Measurements from ENCODE around the gene RTL5. TPM values are rescaled to one million over a fixed set of nuclear protein-coding genes. Genes with fewer than 3 reads are reported as not detected.
A peak's percentile ranks its signal among the peaks of the same experiment; 100 is the strongest.

RTL5 gene
- total RNA-seq, 1 donor from 2014 or later, result 2.5 TPM

DNA sequence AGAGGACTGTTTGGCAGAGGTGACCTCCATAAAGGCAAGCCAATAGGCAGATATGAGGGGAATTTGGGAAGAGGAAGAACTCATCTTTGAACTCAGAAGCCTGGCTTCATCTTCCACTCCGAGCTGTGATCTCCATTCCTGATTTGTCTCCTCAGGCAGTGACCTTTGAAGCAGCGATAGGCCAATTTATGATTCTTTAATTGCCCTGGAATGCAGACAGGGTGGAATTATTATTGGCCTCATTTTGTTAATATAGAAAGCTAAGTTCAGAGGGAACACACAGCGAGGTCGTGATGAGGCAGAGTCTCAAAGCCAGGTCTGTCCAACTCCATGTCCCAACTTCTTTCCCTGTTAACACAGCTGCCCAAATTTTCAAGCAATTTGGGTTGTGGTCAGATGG lies 16.9 kb downstream of the RTL5 start:
- intact Hi-C loops (cut with micrococcal nuclease), result no loop called here
- DNase-seq (no peak), ATAC-seq (no peak)

DNA sequence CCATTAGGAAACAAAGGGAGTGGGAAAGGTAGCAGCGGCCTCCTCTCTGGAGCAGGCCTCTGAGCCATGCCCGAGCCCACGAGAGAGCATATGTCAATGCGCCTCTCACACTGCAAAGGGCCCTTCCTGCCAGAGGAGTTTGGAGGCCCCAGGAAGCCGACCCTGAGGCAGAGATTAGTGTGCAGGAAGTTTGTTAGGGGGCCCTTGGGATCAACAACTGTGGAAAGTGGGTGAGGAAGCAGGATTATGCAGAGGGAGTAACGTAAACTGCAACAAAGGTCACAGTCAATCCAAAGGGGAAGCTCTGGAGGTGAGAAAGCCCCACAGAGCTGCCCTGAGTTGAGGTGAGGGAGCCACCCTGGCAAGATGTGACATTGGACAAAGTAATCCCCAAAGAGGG lies 17.4 kb downstream of the RTL5 start:
- intact Hi-C loops (cut with micrococcal nuclease), result no loop called here
- ATAC-seq (no peak), DNase-seq (no peak)

DNA sequence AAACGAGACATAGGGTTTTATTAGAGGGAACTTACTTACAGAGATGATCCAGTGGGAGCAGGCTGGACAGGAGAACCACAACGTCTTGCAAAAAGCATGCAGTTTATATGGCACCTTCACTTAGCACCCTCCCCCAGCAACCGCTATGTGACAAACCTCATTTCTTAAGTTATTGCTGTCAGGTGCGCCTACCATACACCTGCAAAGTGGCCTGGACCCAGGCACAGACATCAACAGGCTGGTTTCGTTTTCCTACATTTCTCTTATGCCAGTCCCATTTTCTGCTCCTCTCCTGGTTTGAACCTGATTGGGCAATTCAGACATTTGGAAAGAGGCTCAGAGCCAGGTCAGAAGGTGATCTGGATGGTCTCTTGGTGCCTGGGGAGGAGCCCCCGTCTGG lies 18.3 kb downstream of the RTL5 start:
- ATAC-seq, result no peak
- intact Hi-C loops (cut with micrococcal nuclease), result no loop called here
- DNase-seq, result no peak

DNA sequence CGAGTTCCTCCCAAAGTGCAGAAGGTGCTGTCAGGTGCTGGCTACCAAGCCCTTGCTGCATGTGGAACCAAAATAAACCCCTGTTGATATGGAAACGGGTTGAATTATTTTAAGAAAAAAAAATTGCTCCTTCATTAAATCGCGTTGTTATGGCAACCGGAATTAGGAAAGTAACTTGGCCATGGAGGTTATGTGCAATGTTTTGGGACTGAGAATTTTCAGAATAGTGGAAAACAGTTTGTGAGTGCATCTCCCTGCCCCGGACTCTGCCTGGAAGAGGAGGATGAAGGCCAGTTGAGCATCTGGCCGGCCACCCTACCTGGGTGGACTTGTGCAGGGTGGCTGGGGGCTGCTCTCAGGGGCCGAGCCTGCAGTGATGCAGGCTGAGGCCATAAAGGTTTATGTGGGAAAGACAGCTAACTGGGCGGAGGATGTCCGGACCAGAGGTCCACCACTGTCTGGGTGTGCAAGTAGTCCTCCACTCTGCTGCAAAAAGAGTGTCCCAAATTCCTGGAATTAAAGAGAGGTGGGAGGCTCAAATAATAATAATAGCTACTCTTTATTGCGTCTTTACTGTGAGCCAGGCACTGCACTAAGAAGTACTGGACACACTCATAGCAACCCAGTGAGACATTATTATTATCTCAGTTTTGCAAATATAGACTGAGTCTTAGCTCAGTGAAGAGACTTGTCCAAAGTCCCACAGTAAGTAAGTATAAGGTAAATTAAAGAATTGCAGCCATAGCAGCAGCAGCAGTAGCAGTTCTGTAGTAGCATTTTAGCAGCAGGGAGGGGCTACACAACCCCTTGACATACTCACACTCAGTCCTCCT lies 20.6 kb downstream of the RTL5 start:
- no peak for ATAC-seq
- no peak for DNase-seq
- intact Hi-C loops (cut with micrococcal nuclease), result no loop called here

DNA sequence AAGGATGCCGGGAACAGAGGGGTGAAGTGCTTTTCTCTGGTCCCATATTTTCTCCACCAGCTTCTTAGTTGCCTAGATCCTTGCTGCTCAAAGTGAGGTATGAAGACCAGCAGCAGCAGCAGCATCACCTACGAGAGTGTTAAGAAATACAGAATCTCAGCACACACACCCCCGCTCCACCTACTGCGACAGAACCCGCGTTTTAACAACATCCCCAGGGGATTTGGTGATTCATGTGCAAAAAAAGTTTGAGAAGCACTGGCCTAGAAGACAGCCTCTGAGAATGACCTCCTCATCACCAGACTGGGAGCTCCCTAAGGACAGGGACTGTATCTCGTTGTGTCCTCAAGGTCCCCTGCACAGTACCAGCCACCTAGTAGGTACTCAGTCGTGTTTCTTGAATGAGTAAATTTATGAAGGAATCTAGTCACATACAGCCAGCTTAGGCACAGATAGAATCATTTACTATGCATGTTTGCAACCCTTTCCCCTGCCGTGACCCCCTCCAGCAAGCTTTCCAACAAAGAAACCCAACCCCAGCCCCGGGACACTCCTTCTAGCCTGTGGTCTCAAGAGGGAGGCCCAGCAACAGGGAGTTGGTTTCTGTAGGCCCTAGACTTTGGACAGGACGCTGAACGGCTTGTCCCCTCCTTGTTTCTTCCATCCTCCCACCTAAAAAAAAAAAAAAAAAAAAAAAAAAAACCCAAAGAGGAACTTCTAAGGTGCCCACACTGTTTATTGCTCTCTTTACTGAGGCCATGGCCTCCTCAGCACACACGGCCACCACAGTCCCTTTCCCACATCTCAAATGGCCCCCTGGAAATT lies 21.5 kb downstream of the RTL5 start:
- intact Hi-C loops (cut with micrococcal nuclease), result no loop called here
- DNase-seq (no peak), ATAC-seq (no peak)

DNA sequence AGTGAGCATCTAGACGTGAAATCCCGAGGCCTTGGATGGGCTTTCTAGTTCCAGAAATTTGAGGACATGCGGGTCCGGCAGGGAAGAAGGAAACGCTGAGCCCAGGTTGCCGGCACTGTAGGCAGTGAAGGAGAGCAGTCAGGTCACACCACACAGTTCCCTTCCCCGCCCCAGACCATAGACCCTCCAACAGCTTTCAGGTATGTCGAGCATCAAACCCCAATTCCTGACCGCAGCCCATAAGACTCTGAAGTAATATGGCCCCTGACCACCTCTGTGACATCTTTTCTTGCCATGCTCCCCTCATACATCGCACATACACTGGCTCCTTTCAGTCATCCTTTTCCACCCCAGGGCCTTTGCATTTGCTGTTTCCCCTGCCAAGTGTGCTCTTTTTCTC lies 23.0 kb downstream of the RTL5 start:
- intact Hi-C loops (cut with micrococcal nuclease), result no loop called here
- no peak for ATAC-seq

DNA sequence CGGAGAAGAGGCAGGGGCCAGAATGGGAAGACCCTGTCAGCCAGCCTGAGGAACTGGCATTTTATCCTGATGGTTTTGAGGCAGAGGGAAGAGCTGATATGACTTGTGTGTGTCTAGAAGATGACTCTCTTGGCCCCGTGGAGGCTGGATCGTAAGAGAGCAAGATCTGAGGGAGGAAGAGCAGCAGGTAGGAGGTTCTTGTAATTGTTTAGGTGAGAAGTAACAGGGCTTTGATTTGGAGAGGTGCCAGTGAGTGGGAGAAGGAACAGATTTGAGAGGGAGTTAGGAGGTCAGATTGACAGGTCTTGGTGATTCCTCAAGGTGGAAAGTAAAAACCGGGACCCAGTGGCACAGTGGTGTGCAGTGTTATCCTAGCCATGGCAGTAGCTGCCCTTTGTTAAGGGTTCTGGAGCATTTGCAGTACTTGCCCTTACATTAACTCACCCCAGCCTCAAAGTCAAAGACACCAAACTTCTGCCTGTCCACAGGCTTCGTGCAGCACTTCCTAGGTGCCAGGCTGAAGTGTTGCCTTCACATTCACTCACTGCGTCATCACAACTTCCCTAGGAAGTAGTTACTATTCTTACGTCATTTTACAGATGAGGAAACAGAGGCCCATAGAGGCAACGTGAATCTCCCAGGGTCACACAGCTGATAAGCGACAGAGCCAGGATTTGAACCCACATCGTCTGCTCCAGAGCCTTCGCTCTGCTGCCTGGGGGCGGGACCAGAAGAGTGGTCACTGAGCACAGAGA lies 23.7 kb downstream of the RTL5 start:
- intact Hi-C loops (cut with micrococcal nuclease), result no loop called here
- DNase-seq (no peak), ATAC-seq (no peak)

More for the DNA sequence above, 23.0 kb downstream of the RTL5 start:
- DNase-seq, result no peak

DNA sequence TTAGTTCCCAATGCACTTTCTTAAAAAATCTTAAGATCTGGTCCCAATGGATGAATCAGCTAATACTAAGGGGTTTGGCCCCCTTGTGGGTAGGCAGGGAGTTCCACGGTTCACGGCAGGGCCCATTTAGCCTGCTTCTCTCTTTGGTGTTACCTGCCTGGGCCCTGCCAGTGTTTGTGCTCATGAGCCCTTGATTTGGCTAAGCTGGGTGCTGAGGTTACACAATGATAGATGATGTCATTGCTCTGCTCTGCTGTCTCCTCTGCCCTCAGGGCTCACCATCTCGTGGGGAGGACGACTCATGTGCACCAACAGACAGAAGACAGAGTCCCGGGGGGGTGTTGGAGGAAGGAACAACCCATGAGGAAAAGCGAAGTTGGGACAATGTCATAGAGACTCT lies 24.4 kb downstream of the RTL5 start:
- DNase-seq (no peak), ATAC-seq (no peak)
- intact Hi-C loops (cut with micrococcal nuclease), result no loop called here

DNA sequence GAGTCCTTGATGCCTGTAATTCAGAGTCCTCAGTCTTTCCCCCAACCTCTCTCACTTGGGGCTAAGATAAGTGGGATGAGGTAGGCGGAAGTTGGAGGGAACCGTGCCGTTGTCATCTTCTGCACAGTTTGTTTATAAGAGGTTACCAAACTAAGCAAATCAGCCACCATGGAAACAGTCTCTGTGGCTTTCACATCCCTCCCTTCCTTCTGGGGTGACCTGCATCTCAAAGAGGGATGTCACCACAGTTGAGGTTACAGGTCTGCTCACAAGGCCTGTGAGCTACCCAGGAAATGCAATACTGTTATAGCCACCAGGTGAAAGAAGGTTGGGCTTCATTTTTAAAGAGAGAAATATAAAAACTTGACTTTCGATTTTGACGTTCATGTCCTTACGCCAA lies 26.3 kb downstream of the RTL5 start:
- intact Hi-C loops (cut with micrococcal nuclease), result no loop called here
- DNase-seq (no peak), ATAC-seq (no peak)

DNA sequence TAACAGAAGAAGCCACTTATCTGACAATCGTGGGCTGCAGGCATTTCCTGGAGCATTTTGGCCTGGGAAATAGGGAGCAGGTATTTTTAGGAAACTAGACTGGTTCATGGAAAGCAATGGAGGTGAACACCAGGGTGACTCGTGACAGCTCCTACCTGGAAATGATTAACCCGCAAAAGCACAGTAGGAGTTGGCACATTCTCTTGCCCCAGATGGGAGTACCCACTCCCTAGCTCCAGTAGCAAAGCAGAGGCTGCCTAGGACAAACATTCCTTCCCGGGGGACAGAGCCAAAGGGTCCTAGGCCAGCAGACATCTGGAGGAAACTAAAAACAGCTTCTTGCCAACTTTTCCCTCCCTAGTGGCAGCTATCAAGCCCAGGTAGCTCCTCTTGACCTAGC lies 29.0 kb downstream of the RTL5 start:
- intact Hi-C loops (cut with micrococcal nuclease), result no loop called here
- DNase-seq (no peak), ATAC-seq (no peak)

DNA sequence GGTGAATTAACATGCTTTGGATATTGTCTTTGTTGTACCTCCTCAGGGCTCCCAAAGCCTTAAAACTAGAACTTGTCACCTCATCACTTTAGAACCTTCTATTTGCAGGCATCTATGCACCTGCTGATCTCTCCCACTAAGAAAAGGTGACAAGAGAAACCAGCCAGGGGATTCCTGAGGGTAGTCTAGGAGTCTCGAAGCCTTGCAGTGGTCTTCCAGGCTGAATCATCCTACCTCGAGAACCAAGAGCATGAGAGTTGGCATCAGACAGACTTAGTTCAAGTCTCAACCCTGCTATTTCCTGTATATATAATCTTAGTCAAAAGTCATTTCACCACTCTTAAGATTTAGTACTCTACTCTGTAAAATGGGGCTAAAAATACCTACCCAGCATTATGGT lies 29.6 kb downstream of the RTL5 start:
- no peak for DNase-seq
- ATAC-seq, result no peak
- intact Hi-C loops (cut with micrococcal nuclease), result no loop called here

DNA sequence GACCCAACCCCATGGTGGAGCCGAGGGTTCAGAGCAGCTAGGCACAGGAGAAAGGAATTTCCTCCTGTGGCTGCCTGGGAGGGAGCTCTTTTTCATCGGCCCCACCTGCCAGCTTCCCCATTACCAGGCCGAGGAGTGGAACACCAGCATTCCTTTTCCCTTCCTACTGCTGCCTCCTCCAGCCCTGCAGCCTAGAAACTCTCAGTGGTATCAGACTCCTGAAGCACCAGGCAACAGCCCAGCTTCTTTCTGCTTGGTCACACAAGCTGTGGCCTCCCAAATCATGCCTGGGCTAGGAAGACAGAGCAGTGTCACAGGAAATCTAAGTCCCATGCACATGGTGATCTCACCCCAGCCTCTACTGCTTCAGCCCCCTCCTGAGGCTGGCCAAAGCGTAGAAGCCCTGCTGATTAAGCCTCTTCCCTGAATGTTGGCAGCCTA lies 30.1 kb downstream of the RTL5 start:
- intact Hi-C loops (cut with micrococcal nuclease), result no loop called here
- ATAC-seq (no peak), DNase-seq (no peak)

DNA sequence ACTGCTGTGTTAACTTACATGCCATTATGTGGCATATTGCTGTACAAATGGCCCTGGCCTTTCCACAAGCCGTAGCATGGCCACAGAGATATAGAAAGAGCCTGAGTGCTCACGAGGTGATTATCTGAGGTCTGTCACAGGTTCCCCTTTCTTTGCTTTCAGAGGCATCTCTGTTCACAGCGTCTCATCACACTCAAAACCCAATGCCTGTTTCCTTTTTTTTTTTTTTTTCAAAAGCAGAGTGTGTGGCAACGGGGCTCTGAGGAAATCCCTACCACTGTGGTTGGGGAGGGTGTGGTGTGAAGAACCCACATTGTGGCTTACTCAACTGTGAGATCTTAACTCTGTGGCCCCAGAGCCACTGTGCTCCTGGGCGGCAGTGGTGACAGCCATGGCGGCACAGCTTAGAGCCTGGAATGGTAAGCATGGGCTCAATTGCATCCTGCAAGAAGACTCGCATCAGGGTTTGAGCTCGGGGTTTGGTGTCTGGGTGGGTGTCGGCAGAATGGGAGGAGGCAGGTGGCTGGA lies 30.8 kb downstream of the RTL5 start:
- ATAC-seq (peak; percentile 71), DNase-seq (peak; percentile 36)

DNA sequence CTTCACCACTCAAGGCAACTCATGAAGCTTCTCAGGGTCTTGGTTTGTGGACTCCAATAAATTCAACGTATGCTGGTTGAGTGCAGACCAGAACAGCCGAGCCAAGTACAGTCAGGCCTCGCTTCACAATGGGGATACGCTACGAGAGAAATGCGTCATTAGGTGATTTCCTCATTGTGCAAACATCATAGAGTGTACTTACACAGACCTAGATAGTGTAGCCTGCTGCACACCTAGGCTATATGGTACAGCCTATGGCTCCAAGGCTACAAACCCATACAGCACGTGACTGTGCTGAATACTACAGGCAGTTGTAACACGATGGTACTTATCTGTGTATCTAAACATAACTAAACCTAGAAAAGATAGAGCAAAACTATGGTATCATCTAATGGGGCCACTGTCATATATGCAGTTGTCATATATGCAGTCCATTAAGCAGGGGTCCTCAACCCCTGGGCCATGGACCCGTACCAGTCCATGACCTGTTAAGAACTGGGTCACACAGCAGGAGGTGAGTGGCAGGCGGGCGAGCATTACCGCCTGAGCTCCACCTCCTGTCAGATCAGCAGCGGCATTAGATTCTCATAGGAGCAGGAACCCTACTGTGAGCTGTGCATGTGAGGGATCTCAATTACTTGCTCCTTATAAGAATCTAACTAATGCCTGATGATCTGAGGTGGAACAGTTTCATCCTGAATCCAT lies 31.5 kb downstream of the RTL5 start:
- intact Hi-C loops (cut with micrococcal nuclease), result no loop called here
- ATAC-seq (no peak), DNase-seq (no peak)

More for the DNA sequence above, 30.8 kb downstream of the RTL5 start:
- intact Hi-C loops (cut with micrococcal nuclease), result no loop called here

DNA sequence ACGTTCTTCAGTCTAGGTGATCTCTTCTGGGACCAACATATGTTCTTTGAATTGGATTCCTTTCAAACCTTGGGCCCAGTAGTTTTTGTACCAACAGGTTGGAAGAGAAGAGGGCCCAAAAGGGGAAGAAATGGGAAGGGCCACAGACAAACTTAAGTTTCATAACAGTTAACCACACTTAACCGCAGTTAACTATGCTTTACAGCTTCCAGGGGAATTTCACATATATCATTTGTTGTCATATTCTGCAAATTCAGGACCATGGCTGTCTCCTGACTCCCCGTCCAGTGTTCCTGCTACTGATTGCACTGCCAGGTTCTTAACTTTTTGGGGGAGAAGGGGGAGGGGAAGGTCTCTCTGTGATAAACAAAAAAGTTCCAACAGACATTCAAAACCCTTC lies 34.6 kb downstream of the RTL5 start:
- no peak for ATAC-seq

DNA sequence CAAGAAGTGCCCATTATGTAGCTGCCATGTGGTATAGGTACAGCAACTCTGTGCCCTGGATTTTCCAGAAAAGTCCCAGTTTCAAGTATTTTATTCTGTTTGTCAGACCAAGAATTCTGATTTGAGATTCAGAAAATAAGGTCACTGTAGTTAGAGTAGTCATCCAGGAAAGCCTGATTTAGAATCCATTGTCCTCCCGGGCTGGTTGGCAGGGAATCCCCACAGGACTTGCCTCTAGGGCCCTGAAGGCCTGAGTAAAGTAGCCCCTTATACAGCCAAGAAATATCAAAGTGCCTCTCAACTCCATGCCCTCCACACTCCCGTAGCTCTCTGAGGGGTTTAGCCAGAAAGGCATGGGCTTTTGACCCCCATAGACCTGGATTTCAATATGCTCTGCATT lies 36.3 kb downstream of the RTL5 start:
- intact Hi-C loops (cut with micrococcal nuclease), result no loop called here
- no peak for ATAC-seq
- DNase-seq, result no peak

More for the DNA sequence above, 34.6 kb downstream of the RTL5 start:
- DNase-seq, result no peak
- intact Hi-C loops (cut with micrococcal nuclease), result no loop called here

DNA sequence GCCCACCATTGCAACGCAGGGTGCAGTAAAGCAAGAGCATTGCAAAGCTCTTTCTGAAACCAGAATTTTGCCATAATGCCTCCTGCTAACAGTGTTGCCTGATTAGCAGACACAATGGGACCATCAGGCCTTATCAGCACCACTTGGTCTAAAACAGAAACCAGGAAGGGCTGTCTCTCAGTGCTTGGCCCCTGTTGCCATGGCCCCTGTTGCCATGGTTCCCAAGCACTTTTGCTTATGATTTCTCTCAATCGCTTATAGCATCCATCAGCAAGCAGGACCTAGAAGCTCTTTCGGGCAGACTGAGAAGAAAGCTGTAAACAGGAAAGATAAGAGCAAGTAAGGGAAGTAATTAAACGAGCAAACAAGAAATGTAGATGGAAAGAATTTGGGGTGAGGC lies 36.8 kb downstream of the RTL5 start:
- intact Hi-C loops (cut with micrococcal nuclease), result no loop called here
- DNase-seq (peak; percentile 61), ATAC-seq (peak; percentile 77)

DNA sequence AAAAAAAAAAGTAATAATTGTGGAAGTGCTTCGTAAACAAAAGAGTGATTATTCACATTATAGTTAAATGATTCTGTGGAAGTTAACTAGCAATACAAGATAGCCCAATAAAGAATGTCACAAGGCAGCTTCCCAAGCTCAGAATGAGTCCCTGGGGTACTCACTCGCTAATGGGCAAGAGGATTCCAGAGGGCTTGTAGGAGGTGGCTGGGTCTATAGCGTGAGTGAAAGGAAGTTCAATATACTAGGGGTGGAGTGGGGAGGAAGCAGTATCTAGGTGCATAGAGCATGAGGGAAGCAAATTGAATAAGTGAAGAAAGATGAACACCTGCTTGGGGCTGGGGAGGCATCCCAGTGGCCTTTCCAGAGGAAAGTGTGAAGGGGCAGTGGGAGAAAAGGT lies 42.5 kb downstream of the RTL5 start:
- no peak for ATAC-seq
- intact Hi-C loops (cut with micrococcal nuclease), result no loop called here
- DNase-seq, result no peak

DNA sequence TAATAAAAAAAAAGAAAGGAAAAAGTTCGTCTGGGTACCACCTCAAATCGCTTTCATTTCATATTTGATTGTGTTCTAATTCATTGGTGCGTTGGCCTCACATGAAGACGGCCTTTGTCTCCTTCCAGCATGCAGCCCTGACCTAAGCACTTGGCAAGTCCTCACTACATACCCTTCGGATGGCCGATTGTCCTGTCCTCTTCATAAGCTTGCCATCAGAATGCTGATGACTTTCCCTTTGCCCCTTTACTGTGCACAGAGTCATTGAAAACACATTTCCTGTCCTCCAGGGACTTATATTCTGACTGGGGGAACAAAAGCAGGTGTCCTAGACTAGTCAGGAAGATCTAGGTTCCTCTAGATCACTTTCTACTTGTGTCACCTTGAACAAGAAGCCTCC lies 43.0 kb downstream of the RTL5 start:
- intact Hi-C loops (cut with micrococcal nuclease), result no loop called here
- DNase-seq (no peak), ATAC-seq (no peak)
